ENCODE data around the gene PRADC1. TPM values are rescaled to one million over a fixed set of nuclear protein-coding genes. Genes with fewer than 3 reads are reported as not detected.
"Not testable (repeated sequence)": the region's sequence is repeated elsewhere in the genome, so short reads cannot be mapped to it uniquely, and the experiment has no call there.

Gene PRADC1
- total RNA-seq, 1 donor from 2014 or later = 19.1 TPM

- no peak for DNase-seq (ENCODE audit: low spot score)
These were observed 30.6 kb downstream of the PRADC1 start, which contains the start of gene NOTO for GRCh38 chr2:73202156-73203054. NOTO (plus strand) TSS chr2:73202574; CDS start chr2:73202667, 93 bp downstream.

GRCh38 chr2:73200281-73200680 is 32.8 kb downstream of the PRADC1 start:
- DNase-seq (ENCODE audit: low spot score) = not testable (repeated sequence)

- no peak for DNase-seq (ENCODE audit: low spot score)
These were observed 35.5 kb downstream of the PRADC1 start for GRCh38 chr2:73197579-73197978.

GRCh38 chr2:73187549-73187948 is 45.5 kb downstream of the PRADC1 start:
- no peak for DNase-seq (ENCODE audit: low spot score)

GRCh38 chr2:73185965-73186364 is 47.1 kb downstream of the PRADC1 start:
- DNase-seq (ENCODE audit: low spot score) = no peak

Other genes with a start within 250 kb of the PRADC1 start
- 28.6 TPM for gene SFXN5, start 161.5 kb downstream of the PRADC1 start, total RNA-seq
- 26.1 TPM for gene RAB11FIP5, start 120.3 kb downstream of the PRADC1 start, total RNA-seq
- gene NOTO, start 30.7 kb downstream of the PRADC1 start, total RNA-seq = not detected
- gene SMYD5, start 19.0 kb downstream of the PRADC1 start, total RNA-seq = 36.3 TPM
- 237 TPM for gene CCT7, start 1.1 kb upstream of the PRADC1 start, total RNA-seq
- 6.6 TPM for gene FBXO41, start 51.2 kb upstream of the PRADC1 start, total RNA-seq
- not detected for gene EGR4, start 60.3 kb upstream of the PRADC1 start, total RNA-seq
- gene ALMS1, start 152.6 kb upstream of the PRADC1 start, total RNA-seq = 36.3 TPM

Data from ureter (tissue), 1 donor.